ENCODE data around the gene GDI2.

GDI2 gene

DNA sequence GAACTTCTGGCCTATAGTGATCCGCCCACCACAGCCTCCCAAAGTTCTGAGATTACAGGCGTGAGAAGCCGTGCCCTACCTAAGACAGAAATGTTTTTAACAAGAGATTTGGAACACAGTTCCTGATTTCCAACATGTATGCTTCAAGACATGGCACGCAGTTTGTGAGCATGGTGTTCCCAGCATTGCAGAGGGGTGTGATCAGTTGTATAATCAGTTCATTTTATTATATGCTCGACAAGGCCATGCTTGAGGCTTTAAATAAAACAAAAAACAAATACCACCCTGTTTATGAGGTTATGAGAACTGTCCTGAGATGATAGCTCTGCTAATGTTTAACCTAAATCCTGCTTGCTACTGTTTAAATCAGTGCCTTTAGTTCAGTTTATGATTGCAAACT, 68.4 kb downstream of the GDI2 start:
- no peak for DNase-seq

GRCh38 chr10:5743736-5744135, 69.5 kb downstream of the GDI2 start:
- DNase-seq, result no peak

DNA sequence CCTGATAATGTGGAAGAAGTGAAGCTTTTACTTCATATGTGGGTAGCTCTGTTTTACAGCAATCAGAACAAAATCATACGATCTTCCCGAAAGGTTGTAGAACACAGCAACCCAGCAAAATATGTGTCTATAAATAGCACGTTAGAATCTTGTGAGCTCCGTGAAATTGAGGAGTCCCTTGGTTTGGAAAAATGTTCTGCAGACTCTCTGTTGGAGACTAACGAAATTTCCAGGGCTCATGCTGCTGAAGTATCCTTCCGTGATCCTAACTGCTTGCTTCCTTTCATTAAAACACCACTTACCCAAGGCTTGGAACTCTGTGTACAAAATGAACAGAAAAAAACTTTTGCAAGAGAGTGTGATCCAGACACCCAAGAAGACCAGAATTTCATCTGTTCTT, 71.1 kb downstream of the GDI2 start:
- DNase-seq, result no peak

GRCh38 chr10:5741276-5741675, 72.0 kb downstream of the GDI2 start:
- no peak for DNase-seq

- DNase-seq, result no peak
Observed at GRCh38 chr10:5738427-5738826, 74.8 kb downstream of the GDI2 start.

- DNase-seq, result no peak
Observed at GRCh38 chr10:5737352-5737751, 75.9 kb downstream of the GDI2 start.

DNA sequence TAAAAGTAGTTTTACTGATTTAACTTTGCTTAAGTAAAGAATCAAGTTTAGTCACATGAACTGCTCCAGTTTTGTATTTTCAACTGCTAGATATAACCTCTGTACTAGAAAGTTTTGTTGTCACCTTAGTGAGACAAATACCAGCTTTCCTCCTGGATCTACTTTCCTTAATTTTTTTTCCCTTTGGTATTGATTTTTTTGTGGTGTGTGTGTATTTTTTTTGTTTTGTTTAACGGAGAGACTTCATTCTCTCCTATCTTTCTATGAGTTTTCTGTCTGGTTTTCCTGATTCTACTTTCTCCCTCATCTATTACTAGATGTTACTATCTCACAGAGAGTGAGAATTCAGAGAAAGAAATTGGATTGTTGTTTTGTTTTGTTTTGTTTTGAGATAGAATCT, 76.6 kb downstream of the GDI2 start:
- no peak for DNase-seq

DNA sequence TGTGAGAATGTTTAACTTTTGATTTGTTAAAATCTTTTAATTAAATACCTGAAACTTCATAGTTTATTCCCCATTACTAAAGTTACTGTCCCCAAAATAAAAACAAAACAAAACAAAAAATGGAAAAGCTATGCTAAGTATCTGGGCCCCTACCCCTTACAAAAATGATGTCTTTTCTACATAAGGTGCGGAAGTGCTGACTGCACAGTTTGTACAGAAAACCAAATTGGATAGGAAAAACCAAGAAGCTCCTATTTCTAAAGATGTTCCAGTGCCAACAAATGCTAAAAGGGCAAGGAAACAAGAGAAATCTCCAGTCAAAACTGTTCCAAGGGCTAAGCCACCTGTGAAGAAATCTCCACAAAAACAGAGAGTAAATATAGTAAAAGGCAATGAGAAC, 78.1 kb downstream of the GDI2 start:
- DNase-seq, result no peak

DNA sequence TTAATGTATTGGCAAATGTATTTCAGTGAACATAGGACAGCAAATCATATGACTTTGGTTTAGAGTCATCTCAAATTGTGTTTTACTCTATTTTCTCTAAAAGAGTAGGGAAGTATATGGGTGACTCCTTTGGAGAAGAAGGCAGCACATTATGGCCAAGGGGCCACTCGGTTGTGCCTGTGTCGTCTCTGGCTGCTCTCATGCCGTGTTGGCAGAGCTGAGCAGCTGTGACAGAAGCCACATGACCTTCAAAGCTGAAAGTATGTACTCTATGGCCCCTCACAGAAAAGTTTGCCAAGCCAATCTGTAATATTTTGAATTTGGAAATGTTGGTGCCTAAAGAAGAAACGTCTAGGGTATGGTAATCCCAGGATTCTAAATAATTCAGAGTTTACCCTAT, 81.1 kb downstream of the GDI2 start:
- no peak for DNase-seq

GRCh38 chr10:5731559-5731958, 81.7 kb downstream of the GDI2 start:
- no peak for DNase-seq

DNA sequence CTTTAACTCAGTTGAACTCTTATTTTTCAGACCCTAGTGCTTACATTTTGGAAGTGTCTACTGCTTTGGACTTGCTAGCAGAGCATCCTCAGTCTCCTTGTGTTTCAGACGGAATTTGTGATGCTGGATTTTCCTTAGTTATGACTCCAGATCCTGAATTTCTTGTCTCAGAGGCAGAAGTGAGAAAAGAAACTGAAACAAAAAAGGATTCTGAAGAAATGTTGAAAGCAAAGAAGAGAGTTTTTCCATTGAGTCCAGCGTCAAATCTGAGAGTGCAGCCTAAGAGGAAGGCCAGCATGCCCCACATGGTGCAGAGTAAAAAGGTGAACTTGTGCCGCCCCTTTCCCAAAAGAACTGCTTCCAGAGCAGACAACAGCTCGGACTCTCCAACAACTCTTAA, 82.5 kb downstream of the GDI2 start:
- DNase-seq, result no peak

GRCh38 chr10:5723692-5724091, 89.5 kb downstream of the GDI2 start:
- DNase-seq, result no peak

DNA sequence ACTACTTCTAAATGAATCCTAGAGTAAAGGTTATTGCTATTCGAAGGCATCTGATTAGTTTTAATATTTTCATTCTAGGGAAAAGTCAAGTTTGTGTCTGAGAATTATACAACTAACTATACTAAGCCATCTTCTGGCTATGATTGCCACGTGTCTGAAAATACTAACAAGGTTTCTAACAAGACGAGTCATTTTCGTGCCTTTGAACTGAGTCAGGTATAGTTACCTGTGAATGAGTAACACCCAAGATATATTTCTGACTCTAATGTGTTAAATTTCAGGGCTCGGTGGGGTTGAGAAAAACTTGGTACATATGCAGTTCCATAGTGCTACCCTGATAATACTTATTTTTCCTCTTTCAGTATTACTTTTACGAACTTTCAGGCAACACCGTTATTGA, 93.1 kb downstream of the GDI2 start:
- DNase-seq, result no peak

GRCh38 chr10:5719546-5719945, 93.7 kb downstream of the GDI2 start:
- DNase-seq, result no peak
